ENCODE results near the gene UBTD2. TPM values are rescaled to one million over a fixed set of nuclear protein-coding genes. Genes with fewer than 3 reads are reported as not detected.

UBTD2 gene
- total RNA-seq, 4 donors from 2014 or later = 6.0 to 11.4 (median 9.8) TPM

- in situ Hi-C loops (cut with MboI; ENCODE audit: low sequenced_read_pairs in 4 of 4) = loop anchor here in 3 of 4 donors (10.0 to 25.0 kb wide), 3 partner anchors 94 to 369 kb away; partner anchors contain the start of genes STK10 (in 2 of the 3) and EFCAB9 (in 1 of the 3)
These were observed 2.2 kb downstream of the UBTD2 start for GRCh38 chr5:172281346-172281745.

GRCh38 chr5:172280929-172281328, 2.6 kb downstream of the UBTD2 start:
- TF ChIP-seq CTCF (IDR thresholded peaks at IDR 0.05 in 4 of 5, conservative IDR thresholded peaks at IDR 0.05 in 1 of 5) (no peak), POLR2A (IDR thresholded peaks at IDR 0.05) (no peak)
- ATAC-seq (no peak), DNase-seq (no peak)
- Histone ChIP-seq H3K27me3 (no peaks in the 10 kb centered on the region), H3K4me1 (peaks cover 16 to 27% of the 10 kb centered on the region in 2 donors), H3K9me3 (no peaks in the 10 kb centered on the region), H3K27ac (no peak overlapping the region), H3K4me3 (no peak overlapping the region), H3K36me3 (no peaks in the 10 kb centered on the region)
- intact Hi-C loops (cut with DNase I; ENCODE audit: low total_unique reads) = no loop called here
- in situ Hi-C loops (cut with MboI; ENCODE audit: low sequenced_read_pairs in 4 of 4) = loop anchor here in 3 of 4 donors (10.0 to 25.0 kb wide), 3 partner anchors 94 to 369 kb away; partner anchors contain the start of genes STK10 (in 2 of the 3) and EFCAB9 (in 1 of the 3)

More at GRCh38 chr5:172281346-172281745, 2.2 kb downstream of the UBTD2 start:
- no peaks in the 10 kb centered on the region for H3K36me3 ChIP-seq
- ATAC-seq (no peak), DNase-seq (no peak)
- H3K27me3 ChIP-seq = no peaks in the 10 kb centered on the region
- intact Hi-C loops (cut with DNase I; ENCODE audit: low total_unique reads) = no loop called here
- TF ChIP-seq POLR2A (IDR thresholded peaks at IDR 0.05) (no peak), CTCF (IDR thresholded peaks at IDR 0.05 in 4 of 5, conservative IDR thresholded peaks at IDR 0.05 in 1 of 5) (no peak)
- no peaks in the 10 kb centered on the region for H3K9me3 ChIP-seq
- peak overlapping the region in 1 of 4 donors; percentile 98 for H3K27ac ChIP-seq
- H3K4me3 ChIP-seq = no peak overlapping the region
- H3K4me1 ChIP-seq = peaks cover 16 to 25% of the 10 kb centered on the region in 2 donors

- Histone ChIP-seq H3K27ac (no peak overlapping the region), H3K9me3 (no peaks in the 10 kb centered on the region), H3K4me1 (peaks cover 16 to 27% of the 10 kb centered on the region in 2 donors), H3K27me3 (no peaks in the 10 kb centered on the region), H3K36me3 (no peaks in the 10 kb centered on the region), H3K4me3 (no peak overlapping the region)
- in situ Hi-C loops (cut with MboI; ENCODE audit: low sequenced_read_pairs in 4 of 4) = loop anchor here in 3 of 4 donors (10.0 to 25.0 kb wide), 3 partner anchors 93 to 368 kb away; partner anchors contain the start of genes STK10 (in 2 of the 3) and EFCAB9 (in 1 of the 3)
- DNase-seq (no peak), ATAC-seq (no peak)
- TF ChIP-seq POLR2A (IDR thresholded peaks at IDR 0.05) (no peak), CTCF (IDR thresholded peaks at IDR 0.05 in 4 of 5, conservative IDR thresholded peaks at IDR 0.05 in 1 of 5) (no peak)
- intact Hi-C loops (cut with DNase I; ENCODE audit: low total_unique reads) = no loop called here
These were observed 3.2 kb downstream of the UBTD2 start for GRCh38 chr5:172280317-172280716.

GRCh38 chr5:172278356-172278755, 5.2 kb downstream of the UBTD2 start:
- ATAC-seq (no peak), DNase-seq (no peak)
- TF ChIP-seq CTCF (IDR thresholded peaks at IDR 0.05 in 4 of 5, conservative IDR thresholded peaks at IDR 0.05 in 1 of 5) (no peak), POLR2A (IDR thresholded peaks at IDR 0.05) (no peak)
- Histone ChIP-seq H3K27ac (no peak overlapping the region), H3K36me3 (no peaks in the 10 kb centered on the region), H3K9me3 (no peaks in the 10 kb centered on the region), H3K27me3 (no peaks in the 10 kb centered on the region), H3K4me1 (peaks cover 16 to 27% of the 10 kb centered on the region in 2 donors), H3K4me3 (no peak overlapping the region)
- in situ Hi-C loops (cut with MboI; ENCODE audit: low sequenced_read_pairs in 4 of 4) (loop anchor here in 2 of 4 donors (25.0 kb wide), 2 partner anchors 91 to 366 kb away; partner anchors contain the start of genes EFCAB9 (in 1 of the 2) and STK10 (in 1 of the 2)), intact Hi-C loops (cut with DNase I; ENCODE audit: low total_unique reads) (no loop called here)

All from gastrocnemius medialis (tissue), 4 donors.